HTERT RPE-1 (cell line): ENCODE data around the gene CPNE6.

ENCODE experiments used
- in situ Hi-C: fragments of 300-500 bp; cut with MboI; formaldehyde crosslinking; loops from 4 replicates; pipeline ENCODE4 v1.14.3; 2020; ENCODE audit warnings: low sequenced_read_pairs

Gene CPNE6

DNA sequence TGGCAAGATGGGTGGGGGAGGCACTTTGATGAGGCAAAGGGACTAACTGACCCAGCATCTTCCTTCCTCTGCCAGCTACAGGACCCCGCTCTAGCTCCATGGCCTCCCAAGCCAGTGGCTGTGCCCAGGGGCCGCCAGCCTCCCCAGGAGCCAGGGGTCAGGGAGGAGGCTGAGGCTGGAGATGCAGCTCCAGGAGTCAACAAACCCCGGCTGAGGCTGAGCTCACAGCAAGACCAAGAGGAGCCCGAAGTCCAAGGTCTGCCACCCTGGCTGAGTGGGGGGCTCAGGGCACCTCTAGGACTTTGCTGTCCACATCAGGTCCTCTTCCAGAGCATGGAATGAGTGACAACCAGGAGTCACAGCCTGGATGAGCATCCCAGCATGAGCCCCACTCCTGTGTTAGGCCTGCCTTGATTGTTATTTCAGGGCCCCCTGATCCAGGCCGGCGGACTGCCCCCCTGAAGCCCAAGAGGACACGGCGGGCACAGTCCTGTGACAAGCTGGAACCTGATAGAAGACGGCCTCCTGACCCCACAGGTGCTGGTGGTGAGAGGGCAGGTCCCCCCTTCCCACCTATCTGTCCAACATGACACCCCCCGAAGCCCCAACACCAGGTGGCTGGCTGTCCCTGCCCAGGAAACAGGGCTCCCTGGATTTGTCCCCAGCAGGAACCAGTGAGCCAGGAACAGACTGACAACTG, 2.5 kb upstream of the CPNE6 start:
- in situ Hi-C loops: no loop called here

DNA sequence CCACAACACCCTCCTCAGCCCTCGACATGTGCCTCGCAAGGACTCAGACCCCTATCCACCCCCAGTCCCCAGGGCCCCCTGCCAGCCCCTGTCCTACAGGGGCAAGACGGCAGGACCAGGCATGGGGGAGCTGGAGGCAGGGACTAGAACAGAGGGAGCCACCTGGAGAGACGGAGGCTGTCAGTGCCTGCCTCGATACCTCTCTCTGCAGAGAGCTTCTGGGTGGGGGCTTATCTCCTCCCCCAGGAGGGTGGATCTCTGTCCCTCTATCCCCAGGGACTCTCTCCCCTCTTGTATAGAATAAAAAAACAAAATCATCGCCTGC, 2.0 kb upstream of the CPNE6 start:
- in situ Hi-C loops: no loop called here

DNA sequence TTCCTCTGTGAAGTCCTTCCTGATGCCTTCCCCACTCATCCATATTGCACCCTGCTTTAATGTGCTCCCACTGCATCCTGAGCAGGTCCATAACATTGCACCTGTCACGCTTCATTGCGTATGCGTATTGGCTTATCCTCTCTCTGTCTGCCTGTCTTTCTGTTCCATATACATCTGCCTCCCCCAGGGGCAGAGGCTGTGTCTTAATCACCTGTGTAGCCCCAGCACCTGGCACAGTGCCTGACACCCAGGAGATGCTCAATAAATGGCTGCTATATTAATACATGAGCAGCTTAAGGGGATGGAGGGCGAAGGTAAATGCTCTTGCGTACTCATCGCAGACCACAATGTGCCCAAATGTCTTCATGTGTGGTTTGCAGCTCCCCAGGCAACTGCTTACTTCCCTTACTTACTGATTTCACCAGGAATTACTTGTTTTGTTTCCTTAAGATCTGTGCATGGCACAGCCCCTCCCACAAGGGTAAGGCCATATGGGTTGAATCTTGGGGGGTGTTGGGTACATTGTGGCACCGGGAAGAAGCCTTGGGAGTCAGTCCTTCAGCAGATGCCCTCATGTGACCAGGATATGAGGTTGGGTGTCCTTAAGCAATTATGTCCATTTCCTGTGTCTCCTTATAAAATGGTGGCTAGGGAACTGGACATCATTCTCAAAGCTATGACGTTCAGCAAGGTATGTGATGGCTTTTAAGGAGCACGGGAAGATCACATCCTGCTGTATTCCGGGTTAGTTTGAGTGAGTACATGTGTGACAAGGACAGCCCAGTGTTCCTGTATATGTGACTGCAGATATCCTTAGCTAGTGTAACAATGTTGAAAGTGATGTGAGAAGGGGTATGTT, 848 bp upstream of the CPNE6 start:
- in situ Hi-C loops: no loop called here

DNA sequence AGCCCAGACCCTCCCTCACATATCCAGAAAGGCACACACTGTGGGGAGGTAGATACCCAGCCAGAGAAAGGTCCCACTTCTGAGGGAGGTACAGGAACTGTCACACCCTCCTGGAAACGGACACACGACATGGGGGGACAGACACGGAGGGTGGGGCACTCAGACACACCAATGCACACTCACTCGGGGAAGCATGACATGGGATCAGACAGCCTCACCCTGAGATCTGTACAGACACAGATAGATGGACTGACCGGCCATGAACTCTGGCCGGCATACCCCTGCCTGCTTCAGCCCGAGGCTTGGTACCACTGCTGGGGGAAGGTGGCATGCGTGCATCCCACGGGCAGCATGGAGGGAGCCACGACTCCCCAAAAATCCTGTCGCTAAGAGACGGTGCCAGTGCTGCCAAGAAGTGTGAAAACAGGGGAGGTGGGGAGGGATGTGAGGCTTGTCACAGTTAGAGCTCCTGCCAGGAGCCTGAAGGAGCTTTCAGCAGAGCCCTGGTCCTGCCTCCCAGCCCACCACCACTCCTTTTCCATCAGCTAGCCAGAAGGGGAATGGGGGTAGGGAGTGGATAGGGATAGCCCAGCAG, 571 bp downstream of the CPNE6 start:
- in situ Hi-C loops: no loop called here

GRCh38 chr14:24072436-24072835, 1.1 kb downstream of the CPNE6 start:
- in situ Hi-C loops: no loop called here

DNA sequence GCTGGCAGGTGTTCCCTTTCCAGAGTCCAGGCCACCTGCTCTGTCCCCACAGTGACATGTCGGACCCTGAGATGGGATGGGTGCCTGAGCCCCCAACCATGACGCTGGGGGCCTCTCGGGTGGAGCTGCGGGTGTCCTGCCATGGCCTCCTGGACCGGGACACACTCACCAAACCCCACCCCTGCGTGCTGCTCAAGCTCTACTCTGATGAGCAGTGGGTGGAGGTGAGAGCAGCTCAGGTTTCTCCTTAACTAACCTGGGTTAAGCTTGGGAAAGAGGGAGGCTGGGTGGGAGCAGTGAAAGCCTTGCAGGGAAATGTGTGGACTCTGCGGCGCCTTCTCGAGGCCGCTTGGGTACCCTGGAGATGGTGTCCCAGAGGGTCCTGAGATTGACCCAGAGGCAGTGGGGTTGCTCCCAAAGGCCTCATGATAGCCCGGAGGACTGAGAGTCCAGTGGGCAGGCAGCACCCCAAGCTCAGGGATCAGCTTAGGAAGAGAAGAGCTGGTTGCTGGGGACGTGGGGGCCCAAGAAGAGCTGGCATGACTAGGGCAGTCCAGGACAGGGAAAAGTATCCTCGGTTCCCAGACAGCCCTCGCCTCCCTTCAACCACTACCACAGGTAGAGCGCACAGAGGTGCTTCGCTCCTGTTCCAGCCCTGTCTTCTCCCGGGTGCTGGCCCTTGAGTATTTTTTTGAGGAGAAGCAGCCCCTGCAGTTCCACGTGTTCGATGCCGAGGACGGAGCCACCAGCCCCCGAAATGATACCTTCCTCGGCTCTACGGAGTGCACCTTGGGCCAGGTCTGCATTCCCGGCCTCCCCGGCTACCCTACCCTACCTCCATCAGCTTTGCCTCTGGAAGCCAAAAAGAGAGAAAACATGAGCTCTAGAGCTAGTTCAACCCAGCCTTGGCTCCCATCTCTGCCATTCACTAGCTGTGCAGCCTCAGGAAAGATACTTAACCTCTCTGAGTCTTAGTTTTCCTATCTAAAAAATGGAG, 1.8 kb downstream of the CPNE6 start:
- in situ Hi-C loops: no loop called here

DNA sequence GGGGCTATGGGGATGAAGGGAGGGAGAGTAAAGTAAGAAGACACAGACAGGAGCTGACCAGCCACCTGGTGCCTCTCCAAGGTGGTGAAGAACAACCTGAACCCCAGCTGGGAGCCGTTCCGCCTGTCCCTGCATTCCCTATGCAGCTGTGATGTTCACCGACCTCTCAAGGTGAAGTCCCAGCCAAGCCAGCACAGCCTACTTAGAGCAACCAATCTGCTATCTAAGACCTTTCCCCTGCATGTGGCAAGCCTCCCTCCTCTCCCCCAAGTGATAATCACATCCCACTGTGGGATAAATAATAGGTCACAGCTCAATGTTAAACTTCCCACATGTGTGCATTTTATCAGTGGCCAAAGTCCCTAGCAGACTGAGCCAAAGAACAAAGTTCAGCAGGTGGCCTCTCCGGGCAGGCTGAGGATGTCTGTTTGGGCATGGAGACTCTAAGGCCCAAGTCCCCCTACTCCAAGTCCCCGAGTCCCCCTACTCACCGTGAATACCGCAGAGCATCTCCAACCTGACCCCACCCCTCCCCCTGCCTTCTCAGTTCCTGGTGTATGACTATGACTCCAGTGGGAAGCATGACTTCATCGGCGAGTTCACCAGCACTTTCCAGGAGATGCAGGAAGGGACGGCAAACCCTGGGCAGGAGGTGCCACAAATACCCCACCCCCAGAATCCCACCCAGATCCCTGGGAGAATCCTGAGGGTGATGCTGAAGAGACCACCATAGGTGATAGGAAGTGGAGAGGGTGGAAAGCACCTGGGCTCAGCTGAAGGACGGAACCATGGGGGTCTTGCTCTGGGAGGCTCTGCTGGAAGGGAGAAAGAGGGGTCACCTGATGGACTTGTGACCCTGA, 3.5 kb downstream of the CPNE6 start:
- in situ Hi-C loops: no loop called here

- in situ Hi-C loops: no loop called here
Measured at GRCh38 chr14:24075485-24076301, 4.3 kb downstream of the CPNE6 start.

GRCh38 chr14:24076302-24076601, 4.9 kb downstream of the CPNE6 start:
- in situ Hi-C loops: no loop called here

DNA sequence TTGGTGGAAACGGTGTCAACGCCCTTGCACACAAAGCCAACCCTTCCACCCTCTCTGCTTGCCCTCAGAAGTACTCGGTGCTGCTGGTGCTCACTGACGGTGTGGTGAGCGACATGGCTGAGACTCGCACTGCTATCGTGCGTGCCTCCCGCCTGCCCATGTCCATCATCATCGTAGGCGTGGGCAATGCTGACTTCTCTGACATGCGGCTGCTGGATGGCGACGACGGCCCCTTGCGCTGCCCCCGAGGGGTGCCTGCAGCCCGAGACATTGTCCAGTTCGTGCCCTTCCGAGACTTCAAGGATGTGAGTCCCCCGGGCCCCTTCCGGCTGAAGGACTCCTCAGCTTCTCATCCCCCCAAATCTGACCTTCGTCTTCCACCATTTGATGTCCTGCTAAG, 5.7 kb downstream of the CPNE6 start:
- in situ Hi-C loops: no loop called here

DNA sequence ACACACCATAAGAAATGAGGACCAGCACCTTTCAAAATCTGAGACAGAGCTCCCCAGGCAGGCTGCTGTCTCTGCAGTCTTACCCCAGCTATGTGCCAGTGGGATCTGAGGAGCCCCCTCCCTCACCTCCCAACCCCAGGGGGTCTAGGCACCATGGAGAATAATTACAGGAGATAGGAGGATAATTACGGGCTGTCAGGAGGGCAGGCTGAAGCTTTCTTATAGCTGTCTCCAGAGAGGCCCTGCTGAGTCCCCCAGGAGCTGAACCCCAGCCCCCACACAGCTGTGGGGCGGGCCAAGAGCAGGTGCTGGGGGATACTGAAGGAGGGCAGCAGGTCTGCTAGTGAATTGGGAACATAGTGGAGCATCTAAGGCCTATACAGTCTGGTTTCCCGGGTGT, 6.8 kb downstream of the CPNE6 start:
- in situ Hi-C loops: no loop called here

- in situ Hi-C loops: no loop called here
Measured at GRCh38 chr14:24079491-24080141, 8.3 kb downstream of the CPNE6 start.

GRCh38 chr14:24080142-24080530, 8.8 kb downstream of the CPNE6 start:
- in situ Hi-C loops: no loop called here

- in situ Hi-C loops: no loop called here
Measured at GRCh38 chr14:24080888-24081738, 9.8 kb downstream of the CPNE6 start.

DNA sequence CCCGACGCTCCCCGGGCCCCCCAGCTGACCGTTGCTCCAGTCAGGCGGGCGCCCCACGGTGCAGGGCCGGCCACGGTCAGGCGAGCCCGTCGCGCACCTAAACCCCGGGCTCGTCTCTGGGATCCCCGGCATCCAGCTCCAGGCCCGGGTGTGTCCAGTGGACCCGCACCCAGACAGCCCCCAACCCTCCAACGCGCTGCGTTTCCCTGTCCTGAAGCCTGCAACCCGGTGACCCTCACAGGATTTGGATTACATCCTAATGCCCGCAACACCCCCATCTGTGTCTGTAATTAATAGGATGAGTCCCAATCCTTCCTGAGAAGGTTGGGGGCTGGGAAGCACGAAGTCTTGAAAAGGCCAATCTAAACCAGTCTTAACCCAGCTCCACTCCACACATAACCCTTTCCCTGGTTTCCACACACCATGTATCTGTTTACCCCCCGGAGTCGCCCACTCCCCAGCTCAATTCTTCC, 10.4 kb downstream of the CPNE6 start:
- in situ Hi-C loops: no loop called here

DNA sequence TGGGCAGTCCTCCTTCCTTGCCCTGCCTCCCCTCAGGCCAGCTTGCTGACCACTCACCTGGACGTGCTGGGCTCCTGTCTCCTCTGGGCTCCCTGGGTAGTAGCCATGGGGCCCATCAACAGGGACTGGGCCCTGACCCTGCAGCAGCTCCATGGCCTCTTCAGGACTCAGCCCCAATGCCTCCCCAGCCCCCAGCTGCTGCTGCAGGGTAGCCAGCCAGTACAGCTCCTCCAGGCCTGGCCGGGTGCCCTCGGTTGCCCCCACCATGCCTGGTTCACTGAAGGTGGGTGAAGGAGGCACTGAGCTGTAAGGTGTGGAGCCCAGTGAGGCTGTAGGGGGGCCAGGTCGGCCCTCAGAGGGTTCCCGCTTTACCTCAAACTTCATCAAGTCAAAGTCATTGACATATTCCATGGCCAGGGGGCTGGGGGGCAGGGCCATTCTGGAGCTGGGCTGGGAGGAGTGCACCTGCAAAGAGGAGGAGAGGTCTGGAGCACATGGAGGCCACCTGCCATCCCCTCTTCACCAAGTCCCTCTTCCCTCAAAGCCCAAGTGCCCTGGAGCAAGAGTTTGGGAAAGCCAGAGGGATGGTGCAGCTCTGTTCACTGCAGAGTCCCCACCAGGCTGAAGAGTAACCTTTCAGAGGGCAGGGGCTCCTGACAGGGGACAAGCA, 11.2 kb downstream of the CPNE6 start:
- in situ Hi-C loops: no loop called here

GRCh38 chr14:24083462-24083861, 12.1 kb downstream of the CPNE6 start:
- in situ Hi-C loops: no loop called here
